Measurements from ENCODE around the gene SERINC1. TPM values are rescaled to one million over a fixed set of nuclear protein-coding genes. Genes with fewer than 3 reads are reported as not detected.

Gene SERINC1
- polyA plus RNA-seq, 2 of the 4 experiments (the other 2 are of a cell fraction) = 71.6 to 112 TPM

- ATAC-seq = no peak
- no peak for FAIRE-seq
- WGBS (ENCODE audit: missing lambda C conversion rate) = 96% methylated on average over 1 of the region's 1 CpG
- TF ChIP-seq POLR2AphosphoS2 (conservative IDR thresholded peaks at IDR 0.05; ENCODE audit: low read length) (no peak), TFCP2L1 (CRISPR knock-in tag; IDR thresholded peaks at IDR 0.05) (no peak), E2F6 (IDR thresholded peaks at IDR 0.05; ENCODE audit: borderline replicate concordance, low read depth) (no peak), RNF2 (IDR thresholded peaks at IDR 0.05; ENCODE audit: borderline replicate concordance, low read depth) (no peak), CHD4 (IDR thresholded peaks at IDR 0.05; ENCODE audit: borderline replicate concordance) (no peak), ZNF302 (CRISPR knock-in tag; IDR thresholded peaks at IDR 0.05) (no peak), NFE2L2 (conservative IDR thresholded peaks at IDR 0.05; ENCODE audit: low read length) (no peak), BHLHE40 (IDR thresholded peaks at IDR 0.05; ENCODE audit: low read depth, low read length) (no peak), PHF8 (IDR thresholded peaks at IDR 0.05; ENCODE audit: borderline replicate concordance, low read depth) (no peak), ELK1 (IDR thresholded peaks at IDR 0.05; ENCODE audit: low read depth, low read length) (no peak), USF2 (IDR thresholded peaks at IDR 0.05) (no peak)
- TF ChIP-seq, protein P1, sequence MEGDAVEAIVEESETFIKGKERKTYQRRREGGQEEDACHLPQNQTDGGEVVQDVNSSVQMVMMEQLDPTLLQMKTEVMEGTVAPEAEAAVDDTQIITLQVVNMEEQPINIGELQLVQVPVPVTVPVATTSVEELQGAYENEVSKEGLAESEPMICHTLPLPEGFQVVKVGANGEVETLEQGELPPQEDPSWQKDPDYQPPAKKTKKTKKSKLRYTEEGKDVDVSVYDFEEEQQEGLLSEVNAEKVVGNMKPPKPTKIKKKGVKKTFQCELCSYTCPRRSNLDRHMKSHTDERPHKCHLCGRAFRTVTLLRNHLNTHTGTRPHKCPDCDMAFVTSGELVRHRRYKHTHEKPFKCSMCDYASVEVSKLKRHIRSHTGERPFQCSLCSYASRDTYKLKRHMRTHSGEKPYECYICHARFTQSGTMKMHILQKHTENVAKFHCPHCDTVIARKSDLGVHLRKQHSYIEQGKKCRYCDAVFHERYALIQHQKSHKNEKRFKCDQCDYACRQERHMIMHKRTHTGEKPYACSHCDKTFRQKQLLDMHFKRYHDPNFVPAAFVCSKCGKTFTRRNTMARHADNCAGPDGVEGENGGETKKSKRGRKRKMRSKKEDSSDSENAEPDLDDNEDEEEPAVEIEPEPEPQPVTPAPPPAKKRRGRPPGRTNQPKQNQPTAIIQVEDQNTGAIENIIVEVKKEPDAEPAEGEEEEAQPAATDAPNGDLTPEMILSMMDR (IDR thresholded peaks at IDR 0.05) = no peak
- H3K4me3 ChIP-seq = no peak overlapping the region
- no peak overlapping the region for H3K27ac ChIP-seq
- H3K4me2 ChIP-seq = no peak overlapping the region
- no peaks in the 10 kb centered on the region for H3K9me3 ChIP-seq
- no peak for DNase-seq (ENCODE audit: low read depth in 1 of 2, low spot score in 1 of 2)
- ChIA-PET POLR2A (no interaction called here), CTCF (interaction anchor here (1.1 to 1.2 kb wide), 2 partner anchors 10 to 25 kb away, joined by 3 to 4 read pairs; no protein-coding TSS in a partner anchor)
- no peaks in the 10 kb centered on the region for H3K4me1 ChIP-seq
Measured at GRCh38 chr6:122449069-122449468, 22.5 kb downstream of the SERINC1 start.

DNA sequence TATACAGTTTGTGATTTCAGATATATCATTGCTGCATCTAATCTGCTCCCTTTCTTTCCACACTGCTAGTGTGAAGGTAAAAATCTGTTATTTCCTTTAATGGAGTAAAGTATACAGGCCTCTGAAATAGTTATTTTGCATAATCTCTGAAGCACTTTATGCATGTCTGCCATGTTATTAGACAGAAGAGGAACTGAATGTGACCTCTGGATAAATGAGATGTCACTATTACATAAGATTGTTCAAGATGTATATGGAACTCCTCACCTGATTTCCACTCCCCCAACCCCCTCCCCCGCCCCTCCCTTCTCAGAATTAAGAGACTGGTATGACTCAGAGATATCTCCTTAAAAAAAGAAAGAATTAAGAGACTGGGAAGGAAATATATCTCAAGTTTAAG, 26.3 kb downstream of the SERINC1 start:
- ATAC-seq = no peak
- WGBS (ENCODE audit: missing lambda C conversion rate) = 89% methylated on average over 1 of the region's 1 CpG

DNA sequence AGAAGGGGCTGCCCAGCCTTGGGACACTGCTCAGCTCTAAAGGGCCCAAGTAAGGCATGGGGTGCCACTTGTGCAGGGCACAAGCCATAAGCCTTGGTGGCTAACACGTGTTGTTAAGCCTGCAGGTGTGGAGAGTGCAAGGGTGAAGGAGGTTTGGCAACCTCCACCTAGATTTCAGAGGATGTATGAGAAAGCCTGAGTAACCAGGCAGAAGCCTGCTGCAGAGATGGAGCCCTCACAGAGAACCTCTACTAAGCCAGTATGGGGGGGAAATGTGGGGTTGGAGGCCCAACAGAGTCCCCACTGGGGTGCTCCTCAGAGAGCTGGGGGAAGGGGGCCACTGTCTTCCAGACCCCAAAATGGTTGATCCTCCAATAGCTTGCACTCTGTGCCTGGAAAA, 32.6 kb downstream of the SERINC1 start:
- ChIA-PET CTCF (interaction anchor here (1.2 kb wide), 1 partner anchor 57 kb away, joined by 3 read pairs; no protein-coding TSS in a partner anchor), POLR2A (no interaction called here)
- no peak overlapping the region for H3K4me2 ChIP-seq
- H3K4me3 ChIP-seq = no peak overlapping the region
- DNase-seq (ENCODE audit: low read depth in 1 of 2, low spot score in 1 of 2) = no peak
- no peak; a peak in 1 of 6 replicates for ATAC-seq
- no peak for FAIRE-seq
- peaks cover 6% of the 10 kb centered on the region; the same call in 1 of the 3 replicates for H3K9me3 ChIP-seq
- TF ChIP-seq PHF8 (IDR thresholded peaks at IDR 0.05; ENCODE audit: borderline replicate concordance, low read depth) (no peak), MAZ (IDR thresholded peaks at IDR 0.05; ENCODE audit: borderline replicate concordance, low read depth, low read length) (no peak), CHD2 (IDR thresholded peaks at IDR 0.05; ENCODE audit: low read length, partially characterized antibody) (no peak), ZC3H11A (IDR thresholded peaks at IDR 0.05) (no peak), RAD21 (conservative IDR thresholded peaks at IDR 0.05 in 1 of 2, IDR thresholded peaks at IDR 0.05 in 1 of 2) (no peak), POLR2AphosphoS2 (conservative IDR thresholded peaks at IDR 0.05; ENCODE audit: low read length) (no peak), TP53 (CRISPR knock-in tag; IDR thresholded peaks at IDR 0.05) (no peak), PBX3 (IDR thresholded peaks at IDR 0.05) (no peak), BCL3 (IDR thresholded peaks at IDR 0.05) (no peak), JUNB (IDR thresholded peaks at IDR 0.05) (no peak), RFX5 (IDR thresholded peaks at IDR 0.05) (no peak)
- no peaks in the 10 kb centered on the region for H3K4me1 ChIP-seq
- no peak overlapping the region for H3K27ac ChIP-seq
- 100% methylated on average over 1 of the region's 1 CpG for WGBS (ENCODE audit: missing lambda C conversion rate)

More for the DNA sequence above, 26.3 kb downstream of the SERINC1 start:
- no peak for DNase-seq (ENCODE audit: low read depth in 1 of 2, low spot score in 1 of 2)
- TF ChIP-seq CBX2 (IDR thresholded peaks at IDR 0.05; ENCODE audit: borderline replicate concordance, low read depth) (no peak), CEBPB (IDR thresholded peaks at IDR 0.05) (no peak), FOSB (CRISPR knock-in tag; IDR thresholded peaks at IDR 0.05) (no peak), POLR2AphosphoS2 (conservative IDR thresholded peaks at IDR 0.05; ENCODE audit: low read length) (no peak), E2F6 (IDR thresholded peaks at IDR 0.05; ENCODE audit: borderline replicate concordance, low read depth) (no peak), TFCP2L1 (CRISPR knock-in tag; IDR thresholded peaks at IDR 0.05) (no peak), EHMT2 (IDR thresholded peaks at IDR 0.05; ENCODE audit: low read depth) (no peak), SMC3 (IDR thresholded peaks at IDR 0.05) (no peak), CHD4 (IDR thresholded peaks at IDR 0.05; ENCODE audit: borderline replicate concordance) (no peak)
- H3K27ac ChIP-seq = no peak overlapping the region
- H3K4me1 ChIP-seq = no peaks in the 10 kb centered on the region
- no peak for FAIRE-seq
- no peak overlapping the region for H3K4me3 ChIP-seq
- no peaks in the 10 kb centered on the region for H3K9me3 ChIP-seq
- H3K4me2 ChIP-seq = no peak overlapping the region
- ChIA-PET CTCF (no interaction called here), POLR2A (no interaction called here)
